Activated naive CD4-positive, alpha-beta T cell (primary cell): ENCODE measurements around the gene RBMX.
"Not testable (repeated sequence)": the region's sequence is repeated elsewhere in the genome, so short reads cannot be mapped to it uniquely, and the experiment has no call there.

Source experiments
- DNase-seq, 4 experiments: peaks; one replicate each; lab custom pipeline; 2025; lab: John Stamatoyannopoulos, UW

Gene RBMX

DNA sequence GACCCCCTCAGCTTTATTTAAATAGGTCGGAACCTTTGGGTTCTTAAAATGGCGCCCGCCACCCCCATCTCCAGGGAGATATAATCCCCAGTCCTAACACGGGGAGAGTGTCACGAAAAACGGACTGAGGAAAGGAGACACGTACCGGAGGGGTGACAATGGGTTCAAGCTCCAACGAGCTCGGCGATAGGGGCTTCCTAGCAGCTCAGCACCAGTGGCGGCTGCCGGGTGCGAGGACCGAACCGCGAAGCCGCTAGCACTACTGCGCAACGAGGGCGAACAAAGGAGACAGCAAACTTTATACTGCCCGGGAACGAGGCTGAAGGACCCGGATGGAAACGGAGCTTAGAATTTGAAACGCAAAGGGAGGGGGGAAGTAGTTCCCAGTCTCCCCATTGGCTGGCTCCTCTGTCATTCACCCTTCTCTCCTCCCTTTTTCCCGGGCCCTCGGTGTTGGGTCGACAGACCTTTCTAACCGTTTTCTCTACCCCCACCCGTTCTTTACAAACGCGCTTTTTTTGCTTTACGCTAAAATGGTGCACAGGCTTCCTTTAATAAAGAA, at the start of gene RBMX:
TSS of gene RBMX (minus strand) at position 274 of the 562 bp plus-strand sequence. CDS start 1,298 bp downstream, outside the sequence.
- DNase-seq = peak; percentile 59 to 79 (median 70)

DNA sequence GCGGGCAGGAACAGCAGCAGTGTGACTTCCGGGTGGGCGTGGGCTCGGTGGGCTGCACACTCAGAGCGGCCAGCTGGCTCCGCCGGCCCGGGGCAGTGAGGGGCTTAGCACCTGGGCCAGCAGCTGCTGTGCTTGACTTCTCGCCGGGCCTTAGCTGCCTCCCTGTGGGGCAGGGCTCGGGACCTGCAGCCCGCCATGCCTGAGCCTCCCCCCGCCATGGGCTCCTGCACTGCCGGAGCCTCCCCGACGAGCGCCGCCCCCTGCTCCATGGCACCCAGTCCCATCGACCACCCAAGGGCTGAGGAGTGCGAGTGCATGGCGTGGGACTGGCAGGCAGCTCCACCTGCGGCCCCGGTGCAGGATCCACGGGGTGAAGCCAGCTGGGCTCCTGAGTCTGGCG, 40.9 kb upstream of the RBMX start:
- not testable (repeated sequence) for DNase-seq

DNA sequence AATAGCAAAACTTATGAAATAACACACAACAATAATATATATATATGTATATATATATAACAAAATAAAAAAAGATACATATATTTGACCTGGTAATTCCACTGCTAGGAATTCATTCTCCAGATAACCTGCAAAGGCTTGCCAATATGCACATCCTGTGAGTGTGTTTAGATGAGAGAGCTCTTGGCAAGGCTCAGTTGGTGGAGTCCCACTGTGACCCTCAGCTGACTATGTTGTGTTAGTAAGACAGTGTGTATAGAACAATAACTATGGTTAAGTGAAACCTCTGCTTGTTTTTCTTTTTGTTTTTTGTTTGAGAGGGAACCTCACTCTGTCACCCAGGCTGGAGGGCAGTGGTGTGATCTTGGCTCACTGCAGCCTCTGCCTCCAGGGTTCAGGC, 39.5 kb upstream of the RBMX start:
- no peak for DNase-seq

DNA sequence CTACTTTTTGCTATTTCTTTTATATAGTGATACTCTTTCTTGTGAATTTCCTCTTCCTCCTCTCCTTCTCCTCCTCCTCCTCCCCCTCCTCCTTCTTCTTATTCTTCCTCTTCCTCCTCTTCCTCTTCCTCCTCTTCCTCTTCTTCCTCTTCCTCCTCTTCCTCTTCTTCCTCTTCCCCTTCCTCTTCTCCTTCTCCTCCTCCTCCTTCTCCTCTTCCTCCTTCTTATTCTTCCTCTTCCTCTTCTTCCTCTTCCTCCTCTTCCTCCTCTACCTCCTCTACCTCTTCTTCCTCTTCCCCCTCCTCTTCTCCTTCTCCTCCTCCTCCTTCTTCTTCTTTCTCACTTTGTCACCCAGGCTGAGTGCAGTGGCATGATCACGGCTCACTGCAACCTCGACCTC, 36.3 kb upstream of the RBMX start:
- DNase-seq = no peak

DNA sequence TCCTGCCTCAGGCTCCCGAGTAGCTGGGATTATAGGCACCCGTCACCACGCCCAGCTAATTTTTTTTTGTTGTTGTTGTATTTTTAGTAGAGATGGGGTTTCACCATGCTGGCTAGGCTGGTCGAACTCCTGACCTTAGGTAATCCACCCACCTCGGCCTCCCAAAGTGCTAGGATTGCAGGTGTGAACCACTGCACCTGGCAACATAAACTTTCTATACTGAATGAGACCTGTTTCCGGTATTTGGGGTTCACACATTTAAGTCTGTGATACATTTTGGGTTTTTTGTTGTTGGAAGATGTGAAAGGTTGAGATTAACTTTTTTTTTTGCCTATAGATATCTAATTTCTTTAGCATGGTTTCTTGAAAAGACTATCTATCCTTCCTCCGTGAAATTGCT, 31.1 kb upstream of the RBMX start:
- DNase-seq = not testable (repeated sequence)

DNA sequence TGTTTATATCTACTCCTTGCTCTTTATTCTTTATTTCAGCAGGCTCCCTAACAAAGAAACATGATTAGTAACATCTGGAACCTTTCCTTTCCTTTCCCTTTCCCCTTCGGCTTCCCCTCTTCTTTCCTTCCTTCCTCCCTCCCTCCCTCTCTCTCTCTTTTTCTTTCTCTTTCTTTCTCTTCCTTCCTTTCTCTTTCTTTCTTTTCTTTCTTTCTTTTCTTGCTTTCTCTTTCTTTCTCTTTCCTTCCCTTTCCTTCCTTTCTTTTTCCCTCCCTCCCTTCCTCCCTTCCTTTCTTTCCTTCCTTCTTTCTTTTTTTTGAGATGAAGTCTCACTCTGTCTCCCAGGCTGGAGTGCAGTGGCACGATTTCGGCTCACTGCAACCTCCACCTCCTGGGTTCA, 30.7 kb upstream of the RBMX start:
- DNase-seq = no peak

DNA sequence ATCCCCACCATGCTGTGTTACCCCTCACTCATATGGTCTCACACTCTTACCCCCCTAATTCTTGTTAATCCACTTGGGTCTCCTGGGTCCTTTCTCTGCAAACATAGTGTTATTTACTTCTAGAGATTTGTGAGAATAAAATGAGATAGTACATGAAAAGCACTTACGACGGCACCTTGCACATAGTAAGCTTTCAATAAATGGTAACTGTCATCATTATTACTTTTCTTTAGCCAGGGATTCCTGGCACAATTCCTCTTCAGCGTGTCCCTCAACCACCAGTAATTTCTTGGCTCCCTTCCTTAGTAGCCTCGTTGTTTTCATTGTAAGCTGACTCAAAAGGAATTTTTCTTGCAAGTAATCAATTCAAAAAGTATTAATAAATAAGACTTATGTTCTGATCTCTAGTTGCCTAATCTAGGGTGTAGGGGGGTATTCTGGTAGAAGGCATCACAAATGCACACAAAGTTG, 30.1 kb upstream of the RBMX start:
- DNase-seq = no peak

DNA sequence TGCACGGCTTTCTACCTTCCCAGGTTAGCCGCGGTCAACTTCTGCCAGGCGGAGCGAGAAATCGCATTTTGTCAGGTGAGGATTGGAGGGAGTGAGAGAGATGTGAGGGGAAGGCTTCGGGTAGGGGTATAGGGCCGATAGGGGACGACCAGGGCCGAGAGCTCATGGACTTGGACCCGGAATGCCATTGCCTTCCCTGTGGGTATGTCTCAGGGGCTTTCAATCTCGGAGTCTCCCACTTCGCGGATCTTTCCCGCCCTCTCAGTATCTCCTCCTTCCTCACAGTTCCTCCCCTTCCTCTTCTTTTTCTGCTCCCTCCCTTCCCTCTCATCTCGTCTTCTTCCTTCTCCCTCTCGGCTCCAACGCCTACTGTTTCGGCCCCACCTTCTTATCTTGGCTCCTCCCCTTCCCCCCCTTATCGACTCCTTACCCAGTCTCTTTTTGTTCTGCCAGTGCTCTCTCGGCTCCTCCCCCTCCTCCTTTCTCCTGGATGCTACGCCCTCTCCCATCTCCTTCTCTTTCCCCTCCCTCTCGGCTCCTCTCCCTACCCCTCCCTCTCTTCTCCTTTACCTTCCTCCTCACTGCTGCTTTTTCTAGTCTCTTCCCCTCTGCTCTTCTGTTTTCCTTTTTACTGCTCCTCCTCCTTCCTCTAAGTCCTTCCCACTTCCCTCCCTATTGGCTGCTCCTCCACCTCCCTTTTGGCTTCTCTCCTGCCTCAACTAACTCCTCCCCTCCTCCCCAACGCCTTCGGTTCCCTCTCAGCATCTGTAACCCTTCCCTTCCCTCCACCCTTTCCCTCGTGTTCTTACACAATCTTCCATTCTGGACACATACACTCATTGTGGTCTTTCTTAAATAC, 29.4 kb upstream of the RBMX start:
- peak in 2 of 4 experiments; percentile 3 to 4 for DNase-seq

DNA sequence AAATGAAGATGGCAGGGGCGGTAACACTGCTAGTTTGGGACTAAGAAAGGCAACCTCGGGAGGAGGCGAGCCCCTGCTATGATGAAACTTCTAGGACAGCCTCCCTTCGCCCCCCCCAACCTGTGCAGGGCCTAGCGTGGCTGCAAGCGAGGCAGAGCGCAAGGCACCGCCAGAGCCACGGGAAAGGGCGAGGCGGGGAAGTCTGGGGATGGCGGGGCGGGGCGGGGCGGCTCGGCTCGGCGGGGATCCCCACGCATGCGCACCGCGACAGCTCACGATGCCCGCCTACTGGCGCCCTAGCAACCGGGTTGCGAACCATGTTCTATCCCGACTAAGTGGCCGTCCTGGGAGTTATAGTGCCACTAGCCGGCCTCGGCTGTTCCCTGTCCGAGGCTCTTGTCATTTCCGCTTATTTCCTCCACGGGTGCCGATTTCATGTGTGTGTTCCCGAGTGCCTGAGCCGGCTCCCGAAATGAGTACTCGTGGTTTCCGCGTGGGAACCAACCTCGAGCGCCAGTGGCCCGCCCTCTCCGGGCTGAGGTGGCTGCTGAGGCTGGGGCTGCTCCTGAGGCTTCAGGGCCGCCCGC, 28.7 kb upstream of the RBMX start:
- peak; percentile 6 to 66 (median 38) for DNase-seq

DNA sequence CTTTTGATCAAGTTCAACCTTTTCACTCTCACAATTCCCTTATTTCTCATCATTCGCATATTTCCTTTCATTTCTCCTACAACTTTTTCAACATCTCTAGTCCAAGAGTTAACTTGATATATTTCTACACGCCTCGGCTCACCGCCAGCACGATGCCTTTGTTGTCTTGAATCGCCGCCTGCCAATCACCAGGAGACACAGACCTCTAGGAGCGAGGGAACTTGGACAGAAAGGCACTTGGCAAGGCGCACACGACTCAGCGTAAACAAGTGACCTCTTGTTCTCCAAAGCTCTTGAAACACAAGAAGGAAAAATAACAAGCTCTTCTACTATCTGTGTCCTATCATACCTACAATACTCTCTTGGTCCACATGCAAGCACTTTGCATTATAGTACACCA, 27.1 kb upstream of the RBMX start:
- DNase-seq = no peak

DNA sequence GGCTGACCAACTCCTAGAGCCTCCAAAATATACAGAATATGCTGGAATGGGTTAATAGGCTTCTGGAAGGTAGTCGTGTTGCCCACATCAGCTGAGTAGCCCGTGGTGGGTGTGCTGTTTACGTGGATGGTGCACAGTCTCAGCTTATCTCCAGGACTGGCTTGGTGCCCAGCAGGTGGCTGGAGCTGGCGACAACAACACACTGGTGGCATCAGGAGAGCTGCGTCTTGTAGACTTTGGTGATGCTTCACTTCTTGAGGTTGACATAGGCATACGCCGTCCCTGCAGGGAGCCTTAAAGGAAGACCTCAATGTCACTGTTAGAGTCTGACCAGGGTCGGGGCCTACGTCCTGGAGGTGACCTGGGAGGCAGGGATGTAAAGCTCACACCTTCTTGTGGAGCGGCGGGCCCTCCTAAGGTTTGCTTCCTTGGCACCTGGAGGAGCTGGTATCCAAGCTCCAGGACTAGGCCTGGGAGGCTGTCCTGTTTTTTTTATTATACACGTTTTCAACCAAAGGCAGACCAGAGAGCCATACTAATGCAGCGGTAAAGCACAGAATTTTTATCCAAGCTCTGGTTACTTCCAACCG, 26.5 kb upstream of the RBMX start:
- DNase-seq = no peak

DNA sequence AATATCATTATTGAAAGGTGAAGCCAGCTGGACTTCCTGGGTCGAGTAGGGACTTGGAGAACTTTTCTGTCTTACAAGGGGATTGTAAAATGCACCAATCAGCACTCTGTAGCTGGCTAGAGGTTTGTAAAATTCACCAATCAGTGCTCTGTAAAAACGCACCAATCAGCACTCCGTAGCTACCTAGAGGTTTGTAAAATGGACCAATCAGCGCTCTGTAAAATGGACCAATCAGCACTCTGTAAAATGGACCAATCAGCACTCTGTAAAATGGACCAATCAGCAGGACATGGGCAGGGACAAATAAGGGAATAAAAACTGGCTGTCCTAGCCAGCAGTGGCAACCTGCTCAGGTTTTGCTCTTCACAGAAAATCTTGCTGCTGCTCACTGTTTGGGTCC, 23.5 kb upstream of the RBMX start:
- not testable (repeated sequence) for DNase-seq

DNA sequence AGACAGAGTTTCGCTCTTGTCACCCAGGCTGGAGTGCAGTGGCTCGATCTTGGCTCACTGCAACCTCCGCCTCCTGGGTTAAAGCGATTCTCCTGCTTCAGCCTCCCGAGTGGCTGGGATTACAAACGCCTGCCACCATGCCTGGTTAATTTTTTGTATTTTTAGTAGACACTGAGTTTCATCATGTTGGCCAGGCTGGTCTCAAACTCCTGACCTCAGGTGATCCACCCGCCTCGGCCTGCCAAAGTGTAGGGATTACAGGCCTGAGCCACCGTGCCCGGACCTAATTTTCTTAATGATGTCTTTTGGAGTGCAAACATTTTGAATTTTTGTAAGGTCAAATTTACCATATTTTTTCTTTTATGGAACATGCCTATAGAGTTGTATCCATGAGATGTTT, 19.5 kb upstream of the RBMX start:
- not testable (repeated sequence) for DNase-seq

DNA sequence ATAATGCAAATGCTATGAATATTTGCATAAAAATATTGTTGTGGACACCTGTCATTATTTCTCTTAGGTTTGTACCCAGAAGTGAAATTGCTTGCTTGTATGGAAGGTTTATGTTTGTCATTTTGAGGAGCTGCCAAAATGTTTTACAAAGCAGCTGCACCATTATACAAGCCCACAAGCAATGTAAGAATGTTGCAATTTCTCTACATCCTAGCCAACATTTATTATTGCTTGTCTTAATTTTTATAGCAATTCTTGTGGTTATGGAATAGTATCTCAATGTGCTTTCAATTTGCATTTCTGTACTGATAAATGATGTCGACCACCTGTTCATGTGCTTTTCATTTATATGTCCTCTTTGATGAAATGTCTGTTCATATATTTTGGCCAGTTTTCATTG, 18.7 kb upstream of the RBMX start:
- DNase-seq = no peak

DNA sequence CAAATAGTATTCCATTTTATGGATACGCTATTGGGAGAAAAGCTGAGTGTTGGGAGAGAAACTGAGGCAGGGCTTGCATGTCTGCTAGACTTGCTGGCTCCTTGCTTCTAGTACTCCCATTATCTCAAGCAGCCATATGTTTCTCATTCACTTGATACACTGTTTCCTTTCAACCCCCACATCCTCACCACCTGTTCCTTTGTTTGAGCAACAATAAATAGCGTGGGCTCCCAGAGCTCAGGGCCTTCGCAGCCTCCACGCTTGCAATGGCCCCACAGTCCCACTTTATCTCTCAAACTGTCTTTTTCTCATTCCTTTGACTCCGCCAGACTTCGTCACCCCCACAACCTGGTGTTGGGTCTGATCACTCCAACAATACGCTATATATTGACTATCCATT, 18.2 kb upstream of the RBMX start:
- DNase-seq = not testable (repeated sequence)

DNA sequence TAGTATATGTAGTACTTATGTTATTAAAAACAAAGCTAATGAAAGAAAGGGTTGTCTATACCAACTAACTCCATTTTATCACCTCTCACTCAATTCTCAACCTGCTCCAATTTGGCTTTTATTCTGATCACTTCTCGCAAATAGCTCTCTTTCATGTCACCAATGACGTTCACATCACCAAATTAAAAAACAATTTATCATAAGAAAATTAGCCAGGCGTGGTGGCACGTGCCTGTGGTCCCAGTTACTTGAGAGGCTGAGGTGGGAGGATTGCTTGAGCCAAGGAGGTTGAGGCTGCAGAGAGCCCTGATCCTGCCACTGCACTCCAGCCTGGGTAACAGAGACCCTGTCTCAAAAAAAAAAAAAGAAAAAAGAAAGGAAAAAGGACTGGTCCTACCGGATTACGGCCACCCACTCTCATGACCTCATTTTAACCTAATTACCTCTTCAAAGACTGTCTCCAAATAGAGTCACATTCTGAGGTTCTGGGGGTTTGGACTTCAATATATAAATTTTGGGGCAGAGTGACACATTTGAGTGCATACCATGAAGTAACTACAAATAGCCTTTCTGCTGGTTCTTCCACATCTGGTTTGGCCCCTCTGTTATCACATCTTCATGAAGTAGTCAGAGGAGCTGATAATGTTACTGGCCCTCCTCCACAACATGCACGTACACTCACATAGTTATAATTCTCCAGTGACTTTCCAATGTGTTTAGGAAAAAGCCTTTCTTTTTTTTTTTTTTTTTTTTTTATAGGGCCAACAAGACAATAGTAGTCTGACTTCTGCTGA, 15.8 kb upstream of the RBMX start:
- no peak for DNase-seq

DNA sequence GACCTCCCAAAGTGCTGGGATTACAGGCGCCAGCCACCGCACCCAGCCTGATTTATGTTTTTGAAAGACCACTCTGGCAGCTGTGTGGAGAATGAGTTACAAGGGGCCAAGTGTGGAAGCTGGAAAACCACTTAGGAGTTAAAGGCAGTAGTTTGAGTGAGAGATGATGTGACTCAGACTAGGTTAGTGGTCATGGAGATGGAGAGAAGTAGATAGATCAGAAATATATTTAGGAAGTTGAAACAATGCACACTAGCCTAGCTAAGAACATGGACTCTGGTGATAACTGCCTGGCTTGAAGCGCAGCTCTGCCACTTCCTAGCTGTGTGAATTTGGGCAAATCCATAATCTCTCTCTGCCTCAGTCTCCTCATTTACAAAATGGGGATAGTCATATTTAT, 11.9 kb upstream of the RBMX start:
- DNase-seq = no peak

DNA sequence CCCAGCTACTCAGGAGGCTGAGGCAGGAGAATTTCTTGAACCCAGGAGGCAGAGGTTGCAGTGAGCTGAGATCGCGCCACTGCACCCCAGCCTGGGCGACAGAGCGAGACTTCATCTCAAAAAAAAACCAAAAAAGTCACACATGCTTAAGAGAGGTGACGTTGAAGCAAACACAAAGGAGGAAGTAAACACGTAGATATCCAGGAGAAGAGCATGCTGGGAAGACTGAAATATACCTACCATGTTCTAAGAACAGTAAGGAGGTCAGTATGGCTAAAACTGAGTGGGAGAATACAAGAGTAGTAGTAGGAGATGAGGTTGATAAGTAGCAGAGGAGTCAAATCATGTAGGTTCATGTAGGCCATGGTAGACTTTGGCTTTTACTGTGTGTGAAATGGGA, 10.1 kb upstream of the RBMX start:
- DNase-seq = not testable (repeated sequence)

DNA sequence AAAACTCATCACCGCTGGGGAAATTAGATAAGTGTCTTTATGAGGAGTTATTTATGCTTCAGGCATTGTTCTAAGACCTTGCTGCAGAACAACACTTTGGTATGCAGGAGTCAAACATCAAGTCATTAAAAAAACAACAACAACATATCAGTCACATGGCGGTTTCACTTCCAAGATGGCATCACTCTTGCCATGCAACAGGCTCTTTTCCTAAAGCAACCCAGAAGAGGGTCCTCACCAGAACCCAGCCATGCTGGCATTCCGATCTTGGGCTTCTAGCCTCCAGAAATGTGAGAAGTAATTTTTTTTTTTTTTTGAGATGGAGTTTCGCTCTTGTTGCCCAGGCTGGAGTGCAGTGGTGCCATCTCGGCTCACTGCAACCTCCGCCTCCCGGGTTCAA, 8.7 kb upstream of the RBMX start:
- no peak for DNase-seq

DNA sequence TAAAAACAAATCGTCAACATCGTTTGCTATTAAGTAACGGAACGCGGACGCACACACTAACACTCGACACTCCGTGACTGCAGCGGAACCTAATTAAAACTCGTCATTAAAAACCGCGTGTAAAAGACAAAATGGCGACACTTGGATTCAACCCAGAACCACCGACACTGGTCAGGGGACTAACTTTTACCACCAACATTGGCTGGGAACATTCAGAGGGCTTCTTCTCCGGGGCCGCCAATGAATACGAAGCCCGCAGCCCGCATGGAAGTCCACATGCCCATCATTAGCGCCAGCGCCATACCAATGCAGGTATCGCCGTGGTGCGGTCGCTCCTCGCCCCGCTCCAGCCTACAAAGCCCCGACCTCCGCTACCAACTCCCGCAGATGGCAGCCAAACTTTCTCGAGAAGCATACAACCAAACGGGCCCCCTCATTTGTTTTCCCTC, 498 bp downstream of the RBMX start:
- DNase-seq = peak in 3 of 4 experiments; percentile 11 to 45 (median 28)

DNA sequence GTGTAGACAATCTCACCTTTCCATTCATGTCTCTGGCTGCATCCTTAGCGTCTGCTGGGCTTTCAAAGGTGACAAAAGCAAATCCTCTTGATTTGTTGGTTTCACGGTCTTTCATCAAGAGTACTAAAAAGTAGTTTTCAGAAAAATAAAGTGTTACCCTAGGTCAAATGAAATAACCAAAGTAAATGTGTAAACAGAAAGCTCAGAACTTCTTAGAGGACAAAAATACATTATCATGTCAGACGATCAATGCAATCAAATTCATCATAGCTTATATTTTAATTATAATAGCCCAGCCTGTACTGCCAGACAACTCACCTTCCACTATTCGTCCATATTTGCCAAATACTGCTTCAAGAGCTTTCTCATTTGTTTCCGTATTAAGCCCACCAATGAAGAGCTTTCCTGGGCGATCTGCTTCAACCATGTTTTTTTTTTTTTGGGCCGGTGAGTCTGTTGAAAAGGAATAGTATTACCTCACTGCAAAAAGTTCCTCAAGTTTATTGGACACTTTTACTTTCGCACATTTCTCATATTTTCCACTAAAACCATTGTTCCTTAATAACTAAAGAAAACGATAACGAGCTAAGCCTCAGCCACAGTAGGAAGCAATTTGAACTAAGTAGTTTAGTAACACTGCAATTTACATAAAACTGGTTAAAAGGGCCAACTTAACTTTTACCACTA, 1.4 kb downstream of the RBMX start:
- no peak for DNase-seq
